Endometrial microvascular endothelial cells (primary cell): Measurements from ENCODE around the gene MCM9. TPM values are rescaled to one million over a fixed set of nuclear protein-coding genes. Genes with fewer than 3 reads are reported as not detected.

ENCODE experiments used
- in situ Hi-C: cut with HindIII; loops from 2 replicates; pipeline ENCODE4 v1.10.0; 2017; ENCODE audit warnings: low sequenced_read_pairs, low pct_unique_long_range_greater_than_20kb; ENCODE audit errors: inconsistent ontology term
- total RNA-seq: library from RNA; depleted of rRNA; stranded (reverse); fragments of >200 nt; gene quantifications from one replicate; pipeline ENCODE4 v1.2.3, GENCODE V29; 2015; ENCODE audit errors: inconsistent ontology term

Gene MCM9
- total RNA-seq: 12.9 TPM

DNA sequence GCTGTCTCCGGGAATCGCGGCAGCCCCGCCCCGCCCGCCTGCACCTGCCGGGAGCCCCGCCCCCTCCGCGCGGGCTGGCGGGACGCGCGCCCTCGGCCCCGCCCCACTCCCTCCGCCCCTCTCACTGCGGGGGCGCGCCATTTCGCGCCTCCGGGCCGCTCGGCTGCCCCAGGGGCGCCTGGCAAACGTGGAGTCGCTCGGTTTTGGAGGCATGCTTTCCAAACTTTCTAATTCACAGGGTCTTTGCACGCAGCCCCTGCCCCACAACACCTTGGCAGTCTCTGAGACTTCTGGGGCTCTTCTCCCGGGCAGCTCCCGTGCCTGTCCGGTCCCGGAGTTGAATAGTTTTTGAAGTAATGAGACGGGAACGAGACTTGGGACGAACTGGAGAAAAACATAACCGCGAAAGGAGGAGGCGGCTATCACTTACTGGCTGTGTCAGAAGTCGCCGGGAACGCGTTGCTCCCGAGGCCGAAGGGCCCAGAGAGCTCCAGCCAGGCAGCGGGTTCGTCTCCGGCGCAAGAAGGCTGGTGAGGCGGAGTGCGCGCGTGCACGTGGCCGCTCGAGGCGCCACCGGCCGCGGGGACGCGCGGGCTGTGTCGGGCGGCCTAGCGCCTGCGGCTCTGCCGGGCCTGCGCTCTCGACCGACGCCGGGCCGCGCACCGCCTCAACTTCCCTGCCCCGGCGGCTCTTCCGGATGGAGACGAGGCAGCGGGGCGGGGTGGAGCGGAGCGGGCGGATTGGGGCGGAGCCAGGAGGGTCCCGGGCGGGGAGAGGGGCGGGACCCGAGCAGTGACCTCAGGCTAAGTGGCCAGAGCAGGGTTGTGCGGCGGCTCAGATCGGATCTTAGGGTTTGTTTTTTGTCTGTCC, at the start of gene MCM9:
Gene MCM9 (minus strand): TSS at position 699 of the 870 bp plus-strand sequence. CDS start 3,436 bp downstream, outside the sequence.
- in situ Hi-C loops: no loop called here

- in situ Hi-C loops: no loop called here
Observed at GRCh38 chr6:118984342-118984741, 49.4 kb upstream of the MCM9 start.

GRCh38 chr6:118982575-118982911, 47.6 kb upstream of the MCM9 start:
- in situ Hi-C loops: no loop called here

DNA sequence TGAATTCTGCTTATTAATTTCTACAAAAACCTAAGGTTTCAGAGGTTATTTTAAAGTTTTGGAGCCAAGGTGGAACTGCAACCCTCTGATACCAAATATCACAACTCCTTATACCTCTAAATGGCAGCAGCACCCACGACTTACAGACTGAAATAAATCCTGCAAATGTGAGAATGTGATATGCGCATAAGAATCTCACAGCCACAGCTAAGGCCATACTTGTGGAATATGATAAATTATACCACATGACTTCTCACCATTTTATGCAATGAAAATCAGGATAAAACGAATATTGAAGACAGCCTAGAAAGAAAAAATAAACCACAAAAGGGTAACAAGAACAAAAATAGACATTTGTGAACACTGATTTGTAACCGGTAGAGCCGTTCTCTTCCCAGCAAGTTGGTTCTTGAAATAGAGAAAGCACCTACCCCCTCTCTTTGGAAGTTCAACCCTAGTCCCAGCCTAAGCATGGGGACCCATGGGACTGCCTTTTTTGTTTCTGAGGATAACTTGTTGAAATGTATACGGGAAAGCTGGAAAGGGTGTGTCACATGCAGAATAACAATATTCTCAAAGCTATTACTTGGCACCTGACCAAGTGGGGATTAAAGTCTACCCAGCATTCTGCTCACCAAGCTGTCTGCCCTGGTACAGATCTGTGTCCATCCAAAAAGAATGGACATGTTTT, 47.1 kb upstream of the MCM9 start:
- in situ Hi-C loops: no loop called here

GRCh38 chr6:118980063-118980462, 45.1 kb upstream of the MCM9 start:
- in situ Hi-C loops: no loop called here

- in situ Hi-C loops: no loop called here
Observed at GRCh38 chr6:118974790-118975189, 39.8 kb upstream of the MCM9 start.

DNA sequence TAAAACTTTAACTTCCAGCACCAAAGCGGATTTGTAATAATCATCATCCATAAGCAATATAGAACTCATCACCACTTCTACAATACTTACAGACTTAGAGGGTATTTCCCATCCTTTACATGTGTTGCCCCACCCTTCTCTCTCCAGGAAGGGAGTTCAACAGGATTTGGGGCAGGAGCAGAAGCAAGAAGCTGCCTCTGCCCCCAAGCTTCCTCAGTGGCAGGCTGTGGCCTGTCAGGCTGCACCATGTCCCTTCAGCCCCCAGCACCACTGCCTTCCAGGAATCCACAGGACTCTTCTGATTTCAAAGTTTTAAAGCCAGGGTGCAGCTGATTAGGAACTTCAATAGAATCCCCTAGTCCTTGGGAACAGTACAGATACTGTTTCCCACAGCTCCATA, 36.7 kb upstream of the MCM9 start:
- in situ Hi-C loops: no loop called here

DNA sequence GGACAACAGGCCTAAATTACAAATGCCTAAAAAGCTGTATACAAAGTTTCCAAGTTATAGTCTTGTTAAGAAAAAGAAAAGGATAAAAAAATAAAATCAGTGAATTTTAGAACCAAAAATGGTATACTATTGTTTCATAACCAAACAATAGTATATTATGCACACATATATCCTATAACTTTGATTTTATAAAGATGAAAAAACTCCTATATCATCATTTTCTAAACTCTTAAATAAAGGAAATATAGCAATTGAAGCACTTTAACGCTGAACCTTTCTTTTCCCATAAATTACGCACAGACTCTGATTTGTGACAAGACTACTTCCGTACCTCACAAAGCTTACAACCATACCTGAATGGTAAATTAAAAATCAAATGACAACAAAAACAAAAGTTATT, 35.9 kb upstream of the MCM9 start:
- in situ Hi-C loops: no loop called here

- in situ Hi-C loops: no loop called here
Observed at GRCh38 chr6:118968416-118968815, 33.5 kb upstream of the MCM9 start.

- in situ Hi-C loops: no loop called here
Observed at GRCh38 chr6:118967239-118967638, 32.3 kb upstream of the MCM9 start.

DNA sequence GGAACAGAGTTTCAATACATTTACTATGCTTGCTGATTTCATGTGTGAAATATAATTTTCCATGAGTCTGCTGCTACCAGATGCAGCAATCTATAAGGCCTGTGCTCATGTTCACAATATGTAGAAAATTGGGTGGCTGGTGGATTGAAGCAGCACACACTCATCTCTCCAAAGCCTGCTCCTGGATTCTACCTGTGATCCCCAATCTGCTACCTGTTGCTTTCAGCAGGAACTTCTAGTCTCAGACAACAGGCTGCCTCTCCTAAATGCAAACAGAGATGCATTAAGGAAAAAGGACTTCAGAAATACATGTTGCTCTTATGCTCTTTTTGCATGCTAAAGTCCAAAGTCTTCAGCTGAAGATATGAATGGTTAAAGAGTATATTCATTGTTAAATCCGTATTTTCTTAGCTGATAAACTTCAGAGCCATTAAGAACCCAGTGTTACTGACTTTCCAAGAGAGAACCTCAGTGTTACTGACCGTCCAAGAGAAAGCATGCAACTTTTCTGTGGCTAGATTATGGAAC, 30.9 kb upstream of the MCM9 start:
- in situ Hi-C loops: no loop called here

GRCh38 chr6:118965371-118965770, 30.4 kb upstream of the MCM9 start:
- in situ Hi-C loops: no loop called here

- in situ Hi-C loops: no loop called here
Observed at GRCh38 chr6:118963003-118963402, 28.0 kb upstream of the MCM9 start.

- in situ Hi-C loops: no loop called here
Observed at GRCh38 chr6:118959903-118960302, 24.9 kb upstream of the MCM9 start.

DNA sequence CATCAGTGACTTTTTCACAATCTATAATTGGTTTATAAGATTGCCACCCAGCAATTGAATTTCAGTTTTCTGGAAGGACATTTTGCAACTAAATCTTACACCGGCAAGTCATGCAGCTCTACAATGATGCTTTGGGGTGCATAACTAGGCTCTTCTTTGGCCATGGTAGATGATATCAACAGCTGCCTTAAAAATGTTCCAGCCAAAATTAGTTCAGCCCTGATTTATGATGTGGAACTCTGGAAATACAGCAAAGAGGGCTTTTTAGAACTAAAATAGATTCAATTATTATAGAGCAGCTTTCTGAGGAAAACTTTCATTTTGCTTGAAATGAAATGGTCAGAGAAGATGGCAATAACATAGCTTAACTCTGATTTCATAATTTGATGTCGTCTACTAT, 18.4 kb upstream of the MCM9 start:
- in situ Hi-C loops: no loop called here

- in situ Hi-C loops: no loop called here
Observed at GRCh38 chr6:118952683-118953082, 17.7 kb upstream of the MCM9 start.

GRCh38 chr6:118945217-118945616, 10.3 kb upstream of the MCM9 start:
- in situ Hi-C loops: no loop called here

- in situ Hi-C loops: no loop called here
Observed at GRCh38 chr6:118940770-118941169, 5.8 kb upstream of the MCM9 start.

- in situ Hi-C loops: no loop called here
Observed at GRCh38 chr6:118939683-118940082, 4.7 kb upstream of the MCM9 start.
